HG02973 (cell line): Measurements from ENCODE around the gene PTAFR.
A peak's percentile ranks its signal among the peaks of the same experiment; 100 is the strongest.

Experiments
- ATAC-seq: cut with Tn5 transposase; IDR thresholded peaks from one replicate; pipeline ENCODE4 v1.9.1; 2021; ENCODE audit warnings: moderate library complexity; ENCODE audit not compliant: unreplicated experiment

Gene PTAFR

GRCh38 chr1:28122183-28122582 lies 54.3 kb downstream of the PTAFR start:
- no peak for ATAC-seq

DNA sequence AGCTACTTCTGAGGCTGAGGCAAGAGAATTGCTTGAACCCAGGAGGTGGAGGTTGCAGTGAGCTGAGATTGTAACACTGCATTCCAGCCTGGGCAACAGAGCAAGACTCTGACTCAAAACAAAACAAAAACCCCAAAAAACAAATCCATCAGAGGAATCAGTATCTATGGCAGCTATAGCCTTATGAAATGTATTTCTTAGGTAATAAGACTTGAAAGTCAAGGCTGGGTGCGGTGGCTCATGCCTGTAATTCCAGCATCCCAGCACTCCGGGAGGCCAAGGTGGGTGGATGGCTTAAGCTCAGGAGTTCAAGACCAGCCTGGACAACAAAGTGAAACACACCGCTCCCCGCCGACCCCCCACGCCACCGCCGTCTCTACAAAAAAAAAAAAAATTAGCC lies 56.9 kb downstream of the PTAFR start:
- no peak for ATAC-seq

DNA sequence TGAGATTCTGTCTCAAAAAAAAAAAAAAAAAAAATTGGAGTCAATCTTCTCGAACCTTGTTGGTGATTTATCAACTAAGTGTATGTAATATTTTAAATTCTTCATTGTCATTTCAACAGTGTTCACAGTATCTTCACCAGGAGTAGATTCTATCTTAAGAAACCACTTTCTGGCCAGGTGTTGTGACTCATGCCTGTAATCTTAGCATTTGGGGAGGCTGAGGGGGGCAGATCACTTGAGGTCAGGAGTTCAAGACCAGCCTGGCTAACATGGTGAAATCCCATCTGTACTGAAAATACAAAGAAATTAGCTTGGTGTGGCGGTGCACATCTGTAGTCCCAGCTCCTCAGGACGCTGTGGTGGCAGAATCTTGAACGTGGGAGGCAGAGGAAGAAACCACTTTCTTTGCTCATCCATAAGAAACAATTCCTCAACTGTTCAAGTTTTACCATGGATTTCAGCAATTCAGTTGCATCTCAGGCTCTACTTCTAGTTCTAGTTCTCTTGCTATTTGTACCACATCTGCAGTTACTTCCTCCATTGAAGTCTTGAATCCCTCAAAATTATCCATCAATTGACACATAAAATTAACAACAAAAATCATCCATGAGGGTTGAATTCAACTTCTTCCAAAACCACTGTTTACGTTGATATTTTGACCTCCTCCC lies 57.7 kb downstream of the PTAFR start:
- no peak for ATAC-seq

GRCh38 chr1:28115267-28115666 lies 61.2 kb downstream of the PTAFR start:
- no peak for ATAC-seq

GRCh38 chr1:28114844-28115243 lies 61.6 kb downstream of the PTAFR start:
- no peak for ATAC-seq

- no peak for ATAC-seq
Observed at GRCh38 chr1:28113242-28113572, 63.3 kb downstream of the PTAFR start.

DNA sequence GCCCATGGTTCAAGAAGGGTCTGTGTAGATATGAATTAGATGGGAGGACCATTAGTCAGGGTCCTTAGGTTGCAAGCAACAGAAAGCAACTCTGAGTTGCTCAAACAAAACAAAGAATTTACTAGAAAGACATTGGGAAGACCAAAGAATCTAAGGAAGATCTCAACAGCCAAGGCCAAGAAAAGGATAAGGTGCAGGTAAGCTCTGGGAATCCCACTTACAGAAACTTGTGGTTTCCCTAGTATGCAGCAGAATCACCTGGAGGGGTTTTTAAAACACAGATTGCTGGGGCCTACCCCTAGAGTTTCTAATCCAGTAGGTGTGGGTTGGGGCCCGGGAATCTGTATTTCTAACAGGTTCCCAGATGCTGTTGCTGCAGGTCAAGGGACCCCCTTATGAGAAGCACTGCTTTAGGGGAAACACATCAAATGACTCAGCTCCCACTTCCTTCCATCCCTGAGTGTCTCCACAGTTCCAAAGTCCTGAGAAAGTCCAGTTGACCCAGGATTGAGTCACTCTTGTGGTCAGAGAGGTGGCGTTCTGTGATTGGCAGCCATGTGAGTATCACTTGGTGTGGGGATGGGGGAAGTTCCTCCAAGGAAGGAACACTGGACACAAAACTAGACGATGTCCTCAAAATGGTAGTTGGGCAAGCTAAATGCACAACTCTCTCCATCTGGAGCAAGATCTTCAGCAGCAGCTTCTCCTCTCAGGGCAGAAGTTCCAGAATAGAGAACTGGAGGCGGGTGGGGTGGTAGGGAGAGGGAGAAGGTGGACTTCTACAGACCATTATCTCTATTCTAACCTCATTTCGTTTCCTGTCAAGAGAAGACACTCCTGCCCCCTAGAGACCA lies 63.9 kb downstream of the PTAFR start:
- no peak for ATAC-seq

DNA sequence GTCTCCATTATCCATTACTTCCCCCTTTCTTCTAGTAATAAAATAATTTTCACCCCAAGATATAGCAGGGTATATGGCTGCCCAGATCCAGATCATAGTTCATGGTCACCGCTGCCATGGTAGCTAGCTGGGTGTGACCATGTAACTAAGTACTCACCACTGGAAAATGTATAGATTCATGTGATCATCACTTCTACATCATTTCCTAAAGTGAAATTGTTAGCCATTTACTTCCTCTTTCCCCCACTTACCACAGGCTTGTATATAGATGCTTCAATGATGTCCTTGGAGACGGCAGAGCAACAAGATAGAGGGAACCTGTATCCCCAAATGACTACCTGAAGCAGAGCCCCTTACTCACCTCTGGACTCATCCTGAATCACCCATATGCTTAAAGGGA lies 65.3 kb downstream of the PTAFR start:
- ATAC-seq, result peak; percentile 57

DNA sequence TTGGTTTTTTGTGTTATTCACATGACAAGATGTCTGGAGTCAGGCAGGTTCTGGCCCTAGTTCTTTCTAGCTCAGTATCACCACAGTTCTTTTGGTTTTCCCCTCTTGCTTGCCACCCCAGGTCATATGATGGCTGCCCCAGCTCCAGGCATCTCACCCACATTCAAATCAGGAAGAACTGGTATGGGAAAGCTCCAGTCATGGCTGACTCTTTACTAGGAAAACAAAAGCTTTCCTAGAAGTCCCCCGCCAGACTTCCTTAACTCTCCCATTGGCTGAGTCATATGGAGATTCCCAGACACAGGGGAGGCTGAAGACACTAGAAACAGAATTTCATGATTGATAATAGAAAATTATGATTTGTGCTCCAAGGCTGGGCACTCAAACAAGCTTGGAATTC lies 65.9 kb downstream of the PTAFR start:
- ATAC-seq, result no peak

- no peak for ATAC-seq
Observed at GRCh38 chr1:28109639-28110038, 66.9 kb downstream of the PTAFR start.

DNA sequence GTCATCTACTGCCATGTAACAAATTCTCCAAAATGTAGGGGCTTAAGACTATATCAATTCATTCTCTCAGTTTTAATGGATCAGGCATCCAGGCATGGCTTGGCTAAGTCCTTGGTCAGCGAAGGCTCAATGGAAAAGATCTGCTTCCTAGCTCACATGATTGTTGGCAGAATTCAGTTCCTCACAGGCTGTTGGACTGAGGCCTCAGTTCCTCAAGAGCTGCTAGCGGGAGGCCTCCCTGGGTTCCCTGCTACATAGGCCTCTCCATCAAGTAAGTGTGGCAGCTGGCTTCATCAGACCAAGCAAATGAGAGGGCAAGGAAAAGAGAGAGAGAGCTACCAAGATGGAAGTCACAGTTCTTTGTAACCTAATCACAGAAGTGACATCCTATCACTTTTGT lies 68.5 kb downstream of the PTAFR start:
- no peak for ATAC-seq

GRCh38 chr1:28104866-28105467 lies 71.5 kb downstream of the PTAFR start:
- ATAC-seq, result no peak

DNA sequence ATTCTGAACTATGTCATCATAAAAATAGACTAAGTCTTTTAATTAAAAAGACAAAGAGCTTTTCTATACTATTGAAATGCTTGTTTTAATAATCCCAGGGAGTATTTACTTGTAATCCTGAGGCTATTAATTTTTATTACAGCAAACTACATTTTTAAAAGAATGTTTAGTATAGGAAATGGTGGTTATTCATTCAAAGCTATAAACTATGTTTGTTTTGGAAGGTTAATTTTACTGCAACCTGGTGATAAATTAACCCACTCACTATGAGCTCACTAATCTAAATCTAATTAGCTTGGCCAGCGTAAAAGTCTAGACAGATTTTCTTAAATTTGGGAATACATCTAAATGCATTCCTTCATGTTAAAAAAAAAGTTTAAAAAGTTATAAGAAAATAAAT lies 74.3 kb downstream of the PTAFR start:
- ATAC-seq, result no peak

DNA sequence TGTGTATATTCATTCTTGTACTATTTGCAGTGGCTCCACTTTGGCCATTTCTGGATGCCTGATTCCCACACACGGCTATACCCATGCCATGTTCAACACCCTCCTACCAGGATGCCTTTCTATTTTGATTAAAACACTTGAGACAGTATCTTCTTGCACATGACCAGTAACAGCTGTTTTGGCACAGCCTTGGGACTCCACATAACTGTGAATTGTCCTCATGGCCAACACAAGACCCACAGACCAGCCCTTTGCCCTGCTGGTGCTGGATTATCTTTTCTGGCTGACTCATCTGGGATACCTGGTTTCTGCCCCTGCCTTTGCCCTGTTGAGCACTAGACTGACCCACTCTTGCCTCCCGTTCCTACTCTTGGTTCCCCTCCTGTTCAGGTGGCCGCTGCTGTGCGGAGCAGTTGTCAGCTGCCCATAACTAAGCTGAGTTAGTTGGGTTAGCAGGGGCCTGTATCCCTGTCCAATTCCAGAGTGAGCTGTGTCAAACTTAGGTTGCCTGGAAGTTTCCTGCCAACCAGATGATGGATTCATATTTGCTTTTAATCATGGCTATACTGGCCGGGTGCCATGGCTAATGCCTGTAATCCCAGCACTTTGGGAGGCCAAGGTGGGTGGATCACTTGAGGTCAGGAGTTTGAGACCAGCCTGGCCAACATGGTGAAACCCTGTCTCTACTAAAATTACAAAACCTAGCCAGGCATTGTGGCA lies 77.3 kb downstream of the PTAFR start:
- no peak for ATAC-seq
